Measurements from ENCODE around the gene PIGB. TPM values are rescaled to one million over a fixed set of nuclear protein-coding genes. Genes with fewer than 3 reads are reported as not detected.

Gene PIGB
- total RNA-seq = 7.7 and 10.5 TPM in 2 replicates

GRCh38 chr15:55318588-55319494 is at the start of gene PIGB, which contains the start of gene PIGBOS1:
Gene PIGB, plus strand, starts transcription at chr15:55319222. Its CDS starts 29 bp downstream, at chr15:55319251.
Gene PIGBOS1, minus strand, starts transcription at chr15:55319123. Its CDS starts 1,331 bp downstream, at chr15:55317792.

GRCh38 chr15:55289746-55290527 is 29.1 kb upstream of the PIGB start, which contains the start of gene RAB27A:
Gene RAB27A, minus strand, starts transcription at chr15:55289813. Its CDS starts 54,879 bp downstream, at chr15:55234934.

Other genes with a start within 250 kb of the PIGB start
- gene RSL24D1, start 122.3 kb upstream of the PIGB start, total RNA-seq = 63.0 and 121 TPM in 2 replicates
- 10.3 and 27.1 TPM in 2 replicates for gene RAB27A, start 29.4 kb upstream of the PIGB start, total RNA-seq
- gene PIGBOS1, start 99 bp upstream of the PIGB start, total RNA-seq = 9.3 and 9.8 TPM in 2 replicates
- 30.9 and 189 TPM in 2 replicates for gene CCPG1, start 89.1 kb downstream of the PIGB start, total RNA-seq
- 1.8 TPM in 1 of 2 replicates, not detected in the other for gene PIERCE2, start 89.3 kb downstream of the PIGB start, total RNA-seq
- gene DNAAF4, start 189.0 kb downstream of the PIGB start, total RNA-seq = 0.14 TPM in 1 of 2 replicates, not detected in the other

Measured in placental pericyte (primary cell).